GM19438 (cell line): ENCODE measurements around the gene KLF13.
A peak's percentile ranks its signal among the peaks of the same experiment; 100 is the strongest.

Experiments used
- ATAC-seq: cut with Tn5 transposase; IDR thresholded peaks from one replicate; pipeline ENCODE4 v1.9.1; 2021; ENCODE audit warnings: low read depth; ENCODE audit not compliant: unreplicated experiment

KLF13 gene

GRCh38 chr15:31314380-31314779, 12.3 kb upstream of the KLF13 start:
- ATAC-seq, result no peak

- ATAC-seq, result no peak
Observed at GRCh38 chr15:31316135-31316795, 10.4 kb upstream of the KLF13 start.

GRCh38 chr15:31317017-31317416, 9.6 kb upstream of the KLF13 start:
- ATAC-seq, result no peak

GRCh38 chr15:31317421-31318327, 9.0 kb upstream of the KLF13 start:
- no peak for ATAC-seq

- ATAC-seq, result no peak
Observed at GRCh38 chr15:31318429-31318828, 8.2 kb upstream of the KLF13 start.

GRCh38 chr15:31320022-31320421, 6.6 kb upstream of the KLF13 start:
- no peak for ATAC-seq

- no peak for ATAC-seq
Observed at GRCh38 chr15:31321418-31321817, 5.2 kb upstream of the KLF13 start.

GRCh38 chr15:31322504-31322903, 4.1 kb upstream of the KLF13 start:
- ATAC-seq, result no peak

- ATAC-seq, result no peak
Observed at GRCh38 chr15:31323627-31324026, 3.0 kb upstream of the KLF13 start.

- no peak for ATAC-seq
Observed at GRCh38 chr15:31324186-31324585, 2.4 kb upstream of the KLF13 start.

- ATAC-seq, result no peak
Observed at GRCh38 chr15:31324806-31325594, 1.6 kb upstream of the KLF13 start.

GRCh38 chr15:31325595-31326155, 960 bp upstream of the KLF13 start:
- peak; percentile 9 for ATAC-seq

- ATAC-seq, result peak; percentile 8
Observed at GRCh38 chr15:31326875-31327668, 437 bp downstream of the KLF13 start.

GRCh38 chr15:31327669-31328427, 1.2 kb downstream of the KLF13 start:
- no peak for ATAC-seq

- no peak for ATAC-seq
Observed at GRCh38 chr15:31328428-31328968, 1.9 kb downstream of the KLF13 start.

GRCh38 chr15:31328969-31329639, 2.5 kb downstream of the KLF13 start:
- no peak for ATAC-seq

- no peak for ATAC-seq
Observed at GRCh38 chr15:31329640-31330010, 3.0 kb downstream of the KLF13 start.

GRCh38 chr15:31330111-31330785, 3.6 kb downstream of the KLF13 start:
- no peak for ATAC-seq
